ENCODE data around the gene HSD17B12. TPM values are rescaled to one million over a fixed set of nuclear protein-coding genes. Genes with fewer than 3 reads are reported as not detected.

Gene HSD17B12
- total RNA-seq, 5 donors from 2014 or later (not counting 1 experiment from before 2014, with no cell fraction given), result 17.9 to 25.6 (median 23.8) TPM

DNA sequence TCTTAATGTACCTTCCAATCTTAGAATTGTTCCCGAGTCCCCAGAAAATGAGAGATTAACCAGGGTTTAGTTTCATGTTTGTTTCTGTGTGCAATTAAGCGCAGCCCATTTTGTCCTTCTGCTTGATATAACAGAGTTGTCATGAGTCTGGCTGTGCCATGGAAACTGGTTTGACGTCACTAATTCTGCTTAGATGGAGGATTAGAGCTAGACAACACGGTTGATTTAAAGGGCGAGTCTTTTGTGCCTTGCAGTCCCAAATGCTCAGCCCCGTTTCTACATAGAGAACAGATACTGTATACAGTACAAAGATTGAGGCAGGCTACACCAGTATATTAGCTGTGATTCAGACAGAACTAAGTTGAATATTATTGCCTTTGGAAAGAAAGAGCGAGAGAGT lies 154.6 kb downstream of the HSD17B12 start:
- H3K36me3 ChIP-seq (ENCODE audit: control insufficient read depth in 2 of 2, extremely low read depth in 1 of 2, insufficient read depth in 1 of 2, low read length in 1 of 2), result peaks cover 0 to 4% of the 10 kb centered on the region in 2 donors
- CTCF ChIA-PET, result interaction anchor here in 1 of 2 donors (1.0 kb wide), 1 partner anchor 17 kb away, joined by 3 read pairs; no protein-coding TSS in a partner anchor
- no peaks in the 10 kb centered on the region for H3K9me3 ChIP-seq
- no peaks in the 10 kb centered on the region for H3K4me1 ChIP-seq (ENCODE audit: control insufficient read depth in 1 of 2, extremely low read depth in 1 of 2, insufficient read depth in 2 of 2, low read length in 2 of 2)
- DNase-seq (no peak), ATAC-seq (replicated peaks in 1 of 4) (no peak)
- Mint-ChIP-seq H3K27ac (no peak overlapping the region), H3K4me1 (peaks cover 0 to 14% (median 6%) of the 10 kb centered on the region in 3 donors), H3K36me3 (peaks cover 35% of the 10 kb centered on the region), H3K27me3 (no peaks in the 10 kb centered on the region), H3K9me3 (no peaks in the 10 kb centered on the region), H3K4me3 (no peak overlapping the region)
- 100% methylated on average over 3 of the region's 7 CpGs for WGBS (ENCODE audit: insufficient coverage)
- no peak overlapping the region for H3K4me3 ChIP-seq (ENCODE audit: control insufficient read depth in 1 of 2, extremely low read depth in 1 of 2, low read length in 1 of 2)
- H3K27ac ChIP-seq (ENCODE audit: low read length), result no peak overlapping the region
- no peaks in the 10 kb centered on the region for H3K27me3 ChIP-seq (replicated peaks in 1 of 2; ENCODE audit: control insufficient read depth in 2 of 2, extremely low read depth in 1 of 2, insufficient read depth in 2 of 2, low read length in 1 of 2)
- POLR2A ChIA-PET, result no interaction called here

DNA sequence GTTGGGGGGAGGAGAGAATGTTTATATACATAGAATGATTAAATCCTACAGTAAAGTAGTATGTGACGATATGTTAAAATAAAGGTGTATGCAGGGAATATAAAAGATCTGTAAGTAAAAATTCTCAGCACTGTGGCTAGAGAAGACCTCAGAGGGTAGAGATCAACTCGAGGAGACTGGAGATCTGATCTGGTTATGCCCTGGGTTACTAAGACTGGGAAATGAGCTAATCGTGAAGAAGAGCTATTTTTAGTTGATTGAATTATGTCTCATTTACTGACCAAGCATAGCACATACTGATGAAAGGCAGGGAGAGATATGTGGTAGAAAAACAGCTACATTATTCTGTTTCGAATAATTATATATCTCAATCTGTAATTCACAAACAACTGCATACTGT lies 157.3 kb downstream of the HSD17B12 start:
- CTCF ChIA-PET, result interaction anchor here in 1 of 2 donors (1.1 kb wide), 1 partner anchor 17 kb away, joined by 4 read pairs; no protein-coding TSS in a partner anchor
- 79% methylated on average over 2 of the region's 4 CpGs for WGBS (ENCODE audit: insufficient coverage)

DNA sequence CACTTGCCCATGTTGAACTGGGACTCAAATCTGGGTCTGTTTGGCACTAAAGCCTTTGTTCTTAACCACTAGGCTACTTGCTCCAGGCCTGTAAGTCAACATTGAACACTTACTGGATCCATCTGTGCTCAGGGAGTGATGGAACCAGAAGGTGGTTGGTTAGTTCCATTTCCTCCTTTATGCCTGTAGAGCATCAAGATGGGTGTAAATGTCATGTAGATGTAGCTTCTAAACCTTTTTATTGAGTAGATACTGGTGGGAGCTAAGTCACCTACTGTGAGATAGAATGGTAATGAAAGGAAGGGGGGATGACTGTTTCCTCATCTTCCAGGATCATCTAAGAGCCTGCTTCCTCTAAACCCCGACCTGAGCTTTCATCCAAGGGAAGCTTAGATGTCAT lies 161.5 kb downstream of the HSD17B12 start:
- Histone ChIP-seq H3K27me3 (replicated peaks in 1 of 2; ENCODE audit: control insufficient read depth in 2 of 2, extremely low read depth in 1 of 2, insufficient read depth in 2 of 2, low read length in 1 of 2) (no peaks in the 10 kb centered on the region), H3K4me3 (ENCODE audit: control insufficient read depth in 1 of 2, extremely low read depth in 1 of 2, low read length in 1 of 2) (no peak overlapping the region), H3K4me1 (ENCODE audit: control insufficient read depth in 1 of 2, extremely low read depth in 1 of 2, insufficient read depth in 2 of 2, low read length in 2 of 2) (no peaks in the 10 kb centered on the region), H3K9me3 (no peaks in the 10 kb centered on the region), H3K36me3 (ENCODE audit: control insufficient read depth in 2 of 2, extremely low read depth in 1 of 2, insufficient read depth in 1 of 2, low read length in 1 of 2) (peaks cover 0 to 4% of the 10 kb centered on the region in 2 donors), H3K27ac (ENCODE audit: low read length) (no peak overlapping the region)
- ChIA-PET CTCF (no interaction called here), POLR2A (interaction anchor here in 1 of 2 donors (0.5 kb wide), 1 partner anchor 53 kb away, joined by 3 read pairs; no protein-coding TSS in a partner anchor)
- no peak for ATAC-seq (replicated peaks in 1 of 4)
- no CpG with 5 or more reads among the region's 1 CpG for WGBS (ENCODE audit: insufficient coverage)
- Mint-ChIP-seq H3K27me3 (no peaks in the 10 kb centered on the region), H3K36me3 (peaks cover 42% of the 10 kb centered on the region), H3K4me3 (no peak overlapping the region), H3K9me3 (no peaks in the 10 kb centered on the region), H3K4me1 (no peaks in the 10 kb centered on the region), H3K27ac (no peak overlapping the region)
- DNase-seq, result no peak

More for the DNA sequence above, 157.3 kb downstream of the HSD17B12 start:
- ATAC-seq (replicated peaks in 1 of 4), result no peak
- Mint-ChIP-seq H3K36me3 (peaks cover 35% of the 10 kb centered on the region), H3K4me3 (no peak overlapping the region), H3K4me1 (no peaks in the 10 kb centered on the region), H3K27ac (no peak overlapping the region), H3K9me3 (no peaks in the 10 kb centered on the region), H3K27me3 (no peaks in the 10 kb centered on the region)
- peaks cover 0 to 4% of the 10 kb centered on the region in 2 donors for H3K36me3 ChIP-seq (ENCODE audit: control insufficient read depth in 2 of 2, extremely low read depth in 1 of 2, insufficient read depth in 1 of 2, low read length in 1 of 2)
- no peaks in the 10 kb centered on the region for H3K4me1 ChIP-seq (ENCODE audit: control insufficient read depth in 1 of 2, extremely low read depth in 1 of 2, insufficient read depth in 2 of 2, low read length in 2 of 2)
- H3K4me3 ChIP-seq (ENCODE audit: control insufficient read depth in 1 of 2, extremely low read depth in 1 of 2, low read length in 1 of 2), result no peak overlapping the region
- no peaks in the 10 kb centered on the region for H3K27me3 ChIP-seq (replicated peaks in 1 of 2; ENCODE audit: control insufficient read depth in 2 of 2, extremely low read depth in 1 of 2, insufficient read depth in 2 of 2, low read length in 1 of 2)
- no peak for DNase-seq
- H3K9me3 ChIP-seq, result no peaks in the 10 kb centered on the region
- POLR2A ChIA-PET, result no interaction called here
- no peak overlapping the region for H3K27ac ChIP-seq (ENCODE audit: low read length)

- CTCF ChIA-PET, result interaction anchor here in 1 of 2 donors (0.5 kb wide), 1 partner anchor 487 kb away, joined by 3 read pairs; no protein-coding TSS in a partner anchor
- Histone ChIP-seq H3K4me1 (ENCODE audit: control insufficient read depth in 1 of 2, extremely low read depth in 1 of 2, insufficient read depth in 2 of 2, low read length in 2 of 2) (no peaks in the 10 kb centered on the region), H3K27me3 (replicated peaks in 1 of 2; ENCODE audit: control insufficient read depth in 2 of 2, extremely low read depth in 1 of 2, insufficient read depth in 2 of 2, low read length in 1 of 2) (no peaks in the 10 kb centered on the region), H3K27ac (ENCODE audit: low read length) (no peak overlapping the region), H3K4me3 (ENCODE audit: control insufficient read depth in 1 of 2, extremely low read depth in 1 of 2, low read length in 1 of 2) (no peak overlapping the region), H3K36me3 (ENCODE audit: control insufficient read depth in 2 of 2, extremely low read depth in 1 of 2, insufficient read depth in 1 of 2, low read length in 1 of 2) (no peaks in the 10 kb centered on the region), H3K9me3 (no peaks in the 10 kb centered on the region)
- no peak overlapping the region for H3K4me3 Mint-ChIP-seq
- ATAC-seq (replicated peaks in 1 of 4) (no peak), DNase-seq (no peak)
- H3K9me3 Mint-ChIP-seq, result no peaks in the 10 kb centered on the region
- 94% methylated on average over 2 of the region's 3 CpGs for WGBS (ENCODE audit: insufficient coverage)
- H3K36me3 Mint-ChIP-seq, result peaks cover 23% of the 10 kb centered on the region
- no peaks in the 10 kb centered on the region for H3K27me3 Mint-ChIP-seq
- H3K27ac Mint-ChIP-seq, result no peak overlapping the region
- POLR2A ChIA-PET, result no interaction called here
- H3K4me1 Mint-ChIP-seq, result peaks cover 4 to 7% (median 5%) of the 10 kb centered on the region in 3 donors
Observed at GRCh38 chr11:43845816-43846215, 165.3 kb downstream of the HSD17B12 start.

DNA sequence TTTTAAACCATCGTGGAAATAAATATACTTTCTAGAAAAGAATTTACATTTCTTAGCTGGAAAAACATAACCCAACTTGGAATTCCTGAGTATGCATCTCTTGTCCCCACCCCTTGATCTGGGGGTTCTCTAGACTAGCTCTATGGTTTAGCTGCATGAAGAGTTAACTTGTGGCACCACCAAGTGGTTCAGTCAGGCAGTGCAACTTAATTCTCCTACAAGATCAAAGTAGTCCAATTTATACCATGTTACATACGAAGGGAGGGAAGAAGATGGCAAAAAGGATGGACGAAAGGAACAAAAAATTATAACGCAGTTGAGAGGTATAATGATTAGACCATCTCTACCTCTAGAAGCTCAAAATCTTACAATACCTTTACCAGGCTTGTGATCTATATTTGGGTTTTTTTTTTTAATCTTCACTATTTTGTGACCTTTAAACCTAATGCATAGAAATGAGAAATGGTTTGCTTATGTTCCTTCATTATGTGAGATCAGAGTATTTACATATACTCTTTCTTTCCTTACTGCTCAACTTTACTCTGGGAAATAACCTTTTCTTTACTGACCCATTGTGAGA lies 171.6 kb downstream of the HSD17B12 start:
- H3K9me3 ChIP-seq, result no peaks in the 10 kb centered on the region
- ChIA-PET POLR2A (no interaction called here), CTCF (interaction anchor here (0.6 to 1.6 kb wide), 17 partner anchors 13 to 539 kb away, joined by 3 to 6 read pairs (median 3); partner anchors contain the start of gene HSD17B12 (in 1 of the 2))
- ATAC-seq (replicated peaks in 1 of 4) (peak; percentile 51 to 71 (median 64)), DNase-seq (peak in 33 of 35 experiments; percentile 6 to 68 (median 33))
- Mint-ChIP-seq H3K27ac (no peak overlapping the region), H3K27me3 (no peaks in the 10 kb centered on the region), H3K4me3 (no peak overlapping the region), H3K36me3 (peaks cover 7% of the 10 kb centered on the region), H3K4me1 (peaks cover 4 to 7% (median 5%) of the 10 kb centered on the region in 3 donors), H3K9me3 (no peaks in the 10 kb centered on the region)
- H3K4me1 ChIP-seq (ENCODE audit: control insufficient read depth in 1 of 2, extremely low read depth in 1 of 2, insufficient read depth in 2 of 2, low read length in 2 of 2), result no peaks in the 10 kb centered on the region
- WGBS (ENCODE audit: insufficient coverage), result no CpG with 5 or more reads among the region's 4 CpGs
- H3K27ac ChIP-seq (ENCODE audit: low read length), result no peak overlapping the region
- H3K27me3 ChIP-seq (replicated peaks in 1 of 2; ENCODE audit: control insufficient read depth in 2 of 2, extremely low read depth in 1 of 2, insufficient read depth in 2 of 2, low read length in 1 of 2), result no peaks in the 10 kb centered on the region
- H3K4me3 ChIP-seq (ENCODE audit: control insufficient read depth in 1 of 2, extremely low read depth in 1 of 2, low read length in 1 of 2), result no peak overlapping the region
- peaks cover 0 to 10% of the 10 kb centered on the region in 2 donors for H3K36me3 ChIP-seq (ENCODE audit: control insufficient read depth in 2 of 2, extremely low read depth in 1 of 2, insufficient read depth in 1 of 2, low read length in 1 of 2)

- Histone ChIP-seq H3K27me3 (replicated peaks in 1 of 2; ENCODE audit: control insufficient read depth in 2 of 2, extremely low read depth in 1 of 2, insufficient read depth in 2 of 2, low read length in 1 of 2) (no peaks in the 10 kb centered on the region), H3K4me3 (ENCODE audit: control insufficient read depth in 1 of 2, extremely low read depth in 1 of 2, low read length in 1 of 2) (no peak overlapping the region), H3K9me3 (no peaks in the 10 kb centered on the region), H3K36me3 (ENCODE audit: control insufficient read depth in 2 of 2, extremely low read depth in 1 of 2, insufficient read depth in 1 of 2, low read length in 1 of 2) (peaks cover 0 to 10% of the 10 kb centered on the region in 2 donors), H3K27ac (ENCODE audit: low read length) (no peak overlapping the region), H3K4me1 (ENCODE audit: control insufficient read depth in 1 of 2, extremely low read depth in 1 of 2, insufficient read depth in 2 of 2, low read length in 2 of 2) (no peaks in the 10 kb centered on the region)
- Mint-ChIP-seq H3K36me3 (peaks cover 4% of the 10 kb centered on the region), H3K9me3 (no peaks in the 10 kb centered on the region), H3K27ac (no peak overlapping the region), H3K4me3 (no peak overlapping the region), H3K27me3 (no peaks in the 10 kb centered on the region), H3K4me1 (peaks cover 4 to 7% (median 5%) of the 10 kb centered on the region in 3 donors)
- ChIA-PET POLR2A (interaction anchor here in 1 of 2 donors (0.6 kb wide), 1 partner anchor 481 kb away, joined by 3 read pairs; no protein-coding TSS in a partner anchor), CTCF (interaction anchor here in 1 of 2 donors (0.7 kb wide), 1 partner anchor 28 kb away, joined by 3 read pairs; no protein-coding TSS in a partner anchor)
- DNase-seq (no peak), ATAC-seq (replicated peaks in 1 of 4) (no peak)
Observed at GRCh38 chr11:43853781-43854180, 173.2 kb downstream of the HSD17B12 start.
